Activated CD4-positive, alpha-beta T cell treated with anti-CD3 and anti-CD28 coated beads, Interleukin-2, amount 10 ng/mL, durations not matched to agents 7 days and 5 days (primary cell): Measurements from ENCODE around the gene EREG. TPM values are rescaled to one million over a fixed set of nuclear protein-coding genes. Genes with fewer than 3 reads are reported as not detected.

Source experiments
- CTCF ChIA-PET: fragments of 350-600 bp; sonication (Branson Sonifier 250); formaldehyde crosslinking; loops from one replicate; lab custom pipeline; 2021; ENCODE audit warnings: antibody characterized with exemption; lab: Charles Lee
- POLR2A ChIA-PET: fragments of 350-600 bp; sonication (Branson Sonifier 250); formaldehyde crosslinking; loops from one replicate; lab custom pipeline; 2021; ENCODE audit warnings: antibody characterized with exemption; lab: Charles Lee
- DNase-seq: peaks from one replicate; pipeline ENCODE4 v3.0.0-alpha.2; 2020
- H3K27ac Mint-ChIP-seq: one replicate; pipeline ENCODE4 v1.8.0; 2021; ENCODE audit warnings: mild to moderate bottlenecking, moderate library complexity, mixed read lengths
- H3K27me3 Mint-ChIP-seq: one replicate; pipeline ENCODE4 v1.8.0; 2021; ENCODE audit warnings: mixed read lengths
- H3K36me3 Mint-ChIP-seq: one replicate; pipeline ENCODE4 v1.8.0; 2021; ENCODE audit warnings: low read depth, mixed read lengths
- H3K4me1 Mint-ChIP-seq: one replicate; pipeline ENCODE4 v1.8.0; 2021; ENCODE audit warnings: mixed read lengths
- H3K4me3 Mint-ChIP-seq: one replicate; pipeline ENCODE4 v1.8.0; 2021; ENCODE audit warnings: mild to moderate bottlenecking, moderate library complexity, mixed read lengths
- H3K9me3 Mint-ChIP-seq: one replicate; pipeline ENCODE4 v1.8.0; 2021; ENCODE audit warnings: mixed read lengths
- total RNA-seq, 2 experiments: library from RNA; stranded (reverse); gene quantifications; one replicate each; pipeline ENCODE4 v1.2.3, GENCODE V29; 2021

EREG gene
- total RNA-seq, 2 experiments from 2014 or later = not detected

DNA sequence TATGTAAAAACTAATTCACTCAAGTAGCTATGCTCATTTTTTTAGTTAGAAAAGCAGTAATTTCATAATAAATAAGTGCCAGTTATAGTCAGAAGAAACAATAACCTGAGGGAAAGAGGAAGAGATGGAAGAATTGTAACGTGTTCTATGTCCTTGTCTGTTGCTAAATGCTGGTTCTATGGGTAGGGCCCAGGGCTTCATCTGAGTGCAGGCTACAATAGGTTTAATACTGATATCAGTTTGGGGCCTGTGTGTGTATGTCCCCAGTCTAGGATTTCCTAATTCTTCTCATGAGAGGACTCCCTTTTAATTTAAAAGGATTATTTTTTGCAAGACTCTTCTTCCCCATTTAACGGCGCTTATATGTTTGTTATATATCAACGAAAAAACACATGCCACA is 3.3 kb upstream of the EREG start:
- ChIA-PET POLR2A (interaction anchor here (0.6 kb wide), 1 partner anchor 9 kb away, joined by 3 read pairs; no protein-coding TSS in a partner anchor), CTCF (no interaction called here)
- H3K4me3 Mint-ChIP-seq = no peak overlapping the region
- peaks cover 33% of the 10 kb centered on the region for H3K27me3 Mint-ChIP-seq
- no peaks in the 10 kb centered on the region for H3K36me3 Mint-ChIP-seq
- H3K9me3 Mint-ChIP-seq = no peaks in the 10 kb centered on the region
- DNase-seq = no peak
- H3K4me1 Mint-ChIP-seq = peaks cover 16% of the 10 kb centered on the region
- H3K27ac Mint-ChIP-seq = no peak overlapping the region

GRCh38 chr4:74362347-74362746 is 2.6 kb upstream of the EREG start:
- H3K27ac Mint-ChIP-seq = no peak overlapping the region
- no peaks in the 10 kb centered on the region for H3K36me3 Mint-ChIP-seq
- H3K4me1 Mint-ChIP-seq = peaks cover 16% of the 10 kb centered on the region
- ChIA-PET CTCF (no interaction called here), POLR2A (no interaction called here)
- peaks cover 37% of the 10 kb centered on the region for H3K27me3 Mint-ChIP-seq
- no peaks in the 10 kb centered on the region for H3K9me3 Mint-ChIP-seq
- DNase-seq = no peak
- no peak overlapping the region for H3K4me3 Mint-ChIP-seq

DNA sequence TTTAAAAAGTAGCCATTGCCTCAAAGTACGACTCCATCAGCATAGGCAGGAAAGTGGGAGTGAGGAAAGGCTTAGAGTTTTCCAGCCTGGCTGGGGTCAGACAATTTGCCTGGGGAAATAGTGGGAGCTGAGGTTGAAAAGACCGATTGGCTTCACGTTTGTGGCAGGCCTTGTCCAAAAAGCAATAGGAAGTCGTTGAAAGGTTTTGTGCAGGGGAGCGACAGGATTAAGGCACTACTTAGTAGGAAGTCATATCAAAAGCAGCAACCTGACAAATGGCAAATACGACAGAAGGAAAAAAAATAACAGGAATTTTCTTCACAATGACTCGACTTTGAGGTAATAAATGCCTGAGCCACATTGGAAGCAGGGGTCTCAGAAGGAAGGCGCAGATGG is 691 bp upstream of the EREG start:
- Mint-ChIP-seq H3K36me3 (no peaks in the 10 kb centered on the region), H3K27me3 (peaks cover 35% of the 10 kb centered on the region), H3K27ac (no peak overlapping the region), H3K4me3 (peak overlapping the region; percentile 41), H3K9me3 (no peaks in the 10 kb centered on the region), H3K4me1 (peaks cover 16% of the 10 kb centered on the region)
- ChIA-PET CTCF (no interaction called here), POLR2A (no interaction called here)
- DNase-seq = no peak

DNA sequence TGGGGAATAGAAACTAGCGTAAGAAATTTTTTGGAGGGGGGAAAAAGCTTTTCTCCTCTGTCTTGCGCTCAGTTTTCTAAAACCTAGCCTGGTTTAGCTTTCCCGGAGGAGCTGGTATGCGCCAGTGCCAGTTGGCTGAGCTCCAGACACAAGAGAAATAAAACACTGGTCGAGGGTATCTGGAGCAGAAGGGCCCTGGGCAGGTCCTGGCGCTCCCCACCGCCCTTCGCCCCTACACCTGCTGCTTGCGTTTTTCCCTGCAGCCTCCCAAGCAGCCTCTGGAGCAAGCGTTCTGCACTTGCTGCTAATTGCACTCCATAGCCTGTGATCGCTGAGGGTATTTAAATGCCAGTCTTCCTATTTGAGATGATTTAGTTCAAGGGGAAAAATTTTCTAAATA is 816 bp downstream of the EREG start:
- no peaks in the 10 kb centered on the region for H3K36me3 Mint-ChIP-seq
- H3K9me3 Mint-ChIP-seq = no peaks in the 10 kb centered on the region
- no peak overlapping the region for H3K4me3 Mint-ChIP-seq
- peaks cover 16% of the 10 kb centered on the region for H3K4me1 Mint-ChIP-seq
- no peak for DNase-seq
- H3K27ac Mint-ChIP-seq = no peak overlapping the region
- peaks cover 35% of the 10 kb centered on the region for H3K27me3 Mint-ChIP-seq
- ChIA-PET POLR2A (no interaction called here), CTCF (no interaction called here)

DNA sequence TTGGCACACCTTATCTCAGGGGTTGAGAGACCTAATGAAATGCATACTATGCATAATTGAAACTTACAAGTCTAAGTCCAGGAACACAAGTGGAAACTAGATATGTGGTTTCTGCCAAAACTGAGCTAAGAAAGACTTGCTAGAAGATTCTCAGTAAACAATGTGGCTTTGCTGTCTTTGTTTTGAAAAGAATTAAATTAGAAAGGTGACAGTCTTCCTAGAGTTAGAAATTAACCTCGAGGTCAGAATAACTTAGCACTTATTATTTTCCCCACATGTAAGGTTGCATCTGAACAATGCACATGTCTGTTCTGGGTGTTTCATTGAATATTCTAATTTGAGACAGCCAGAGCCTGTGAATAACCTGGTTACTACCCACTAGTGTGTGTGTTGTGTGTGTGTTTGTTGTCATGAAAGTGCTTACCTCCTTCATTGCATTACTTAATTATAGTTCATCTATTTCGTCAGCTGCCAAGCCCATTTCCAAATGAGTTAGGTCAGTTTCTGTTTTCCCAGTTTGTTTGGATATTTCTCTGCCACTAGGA is 1.5 kb downstream of the EREG start:
- POLR2A ChIA-PET = no interaction called here
- CTCF ChIA-PET = no interaction called here
- H3K36me3 Mint-ChIP-seq = no peaks in the 10 kb centered on the region
- H3K4me3 Mint-ChIP-seq = no peak overlapping the region
- H3K27ac Mint-ChIP-seq = no peak overlapping the region
- no peaks in the 10 kb centered on the region for H3K9me3 Mint-ChIP-seq
- H3K4me1 Mint-ChIP-seq = peaks cover 16% of the 10 kb centered on the region
- DNase-seq = no peak
- H3K27me3 Mint-ChIP-seq = peaks cover 35% of the 10 kb centered on the region

DNA sequence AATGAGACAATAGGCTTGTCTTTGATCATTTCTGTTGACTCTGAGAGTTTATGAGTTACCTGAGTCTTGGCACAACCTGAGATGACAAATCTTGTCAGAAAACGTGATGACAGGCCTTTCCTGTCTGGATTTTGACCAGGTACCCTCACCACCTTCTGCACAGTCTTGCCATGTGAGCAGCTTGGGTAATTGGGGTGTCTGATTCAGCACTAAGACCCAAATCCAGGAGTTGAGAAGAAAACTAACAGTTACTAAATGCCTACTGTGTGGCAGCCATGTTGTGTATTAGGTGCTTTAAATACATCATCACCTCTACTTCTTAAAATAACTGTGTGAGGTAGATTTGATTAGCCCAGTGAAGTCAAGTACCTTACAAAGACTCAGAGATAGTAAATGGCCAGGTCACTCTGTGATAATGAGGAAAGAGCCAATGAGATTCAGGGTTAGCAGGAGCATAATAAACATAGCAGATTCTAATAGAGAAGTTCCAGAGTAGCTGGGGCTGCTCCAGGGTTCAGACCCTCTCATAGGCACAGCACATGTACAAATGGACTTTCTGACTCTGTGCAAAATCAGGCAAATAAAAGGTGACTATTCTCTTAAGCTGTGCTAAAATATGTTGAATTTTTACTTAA is 2.8 kb downstream of the EREG start:
- H3K4me1 Mint-ChIP-seq = peaks cover 16% of the 10 kb centered on the region
- POLR2A ChIA-PET = no interaction called here
- H3K27ac Mint-ChIP-seq = no peak overlapping the region
- no peaks in the 10 kb centered on the region for H3K36me3 Mint-ChIP-seq
- H3K4me3 Mint-ChIP-seq = no peak overlapping the region
- DNase-seq = no peak
- H3K27me3 Mint-ChIP-seq = peaks cover 35% of the 10 kb centered on the region
- H3K9me3 Mint-ChIP-seq = no peaks in the 10 kb centered on the region
- CTCF ChIA-PET = no interaction called here

DNA sequence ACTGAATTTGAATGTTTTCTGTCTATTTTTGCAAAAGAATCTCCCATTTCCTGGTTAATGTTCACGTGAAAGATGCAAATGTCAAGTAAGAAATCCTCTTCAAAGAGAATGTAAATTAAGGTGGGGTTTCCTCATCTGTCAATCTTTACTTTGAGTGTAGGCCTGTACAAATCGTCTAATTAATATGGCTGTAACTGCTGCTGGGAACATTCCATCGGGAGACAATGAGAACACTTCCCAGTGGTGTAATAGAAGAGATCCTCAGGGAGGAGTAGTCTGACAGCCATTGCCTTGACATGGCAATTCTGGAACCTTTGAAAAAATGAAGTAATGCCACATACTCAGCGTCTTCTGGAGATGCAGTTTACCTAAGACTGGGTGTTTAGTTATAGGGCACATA is 3.7 kb downstream of the EREG start:
- ChIA-PET POLR2A (no interaction called here), CTCF (no interaction called here)
- no peak for DNase-seq
- no peak overlapping the region for H3K27ac Mint-ChIP-seq
- peaks cover 16% of the 10 kb centered on the region for H3K4me1 Mint-ChIP-seq
- no peaks in the 10 kb centered on the region for H3K9me3 Mint-ChIP-seq
- peaks cover 30% of the 10 kb centered on the region for H3K27me3 Mint-ChIP-seq
- no peak overlapping the region for H3K4me3 Mint-ChIP-seq
- no peaks in the 10 kb centered on the region for H3K36me3 Mint-ChIP-seq

DNA sequence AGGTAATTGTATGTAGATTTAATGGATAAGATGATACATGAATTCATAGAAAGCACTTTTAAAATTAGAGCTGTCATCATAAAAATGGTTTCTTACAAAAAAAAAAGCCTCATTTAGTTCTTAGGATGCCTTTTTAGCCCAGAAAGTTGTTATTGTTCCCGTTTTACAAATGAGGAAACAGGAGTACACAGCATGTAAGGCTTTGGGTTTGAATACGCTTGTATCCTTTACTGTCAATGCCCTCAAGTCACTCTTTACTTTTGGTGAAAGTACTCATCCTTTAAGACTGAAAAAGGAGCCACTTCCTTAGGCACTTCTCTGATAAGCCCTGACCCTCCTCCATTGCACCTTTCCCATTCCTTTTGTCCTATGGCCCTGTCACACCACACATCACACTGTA is 4.9 kb downstream of the EREG start:
- Mint-ChIP-seq H3K4me3 (no peak overlapping the region), H3K36me3 (no peaks in the 10 kb centered on the region), H3K27ac (no peak overlapping the region), H3K9me3 (no peaks in the 10 kb centered on the region), H3K4me1 (peaks cover 6% of the 10 kb centered on the region), H3K27me3 (peaks cover 19% of the 10 kb centered on the region)
- ChIA-PET POLR2A (no interaction called here), CTCF (no interaction called here)
- no peak for DNase-seq

GRCh38 chr4:74370912-74371311 is 6.0 kb downstream of the EREG start:
- ChIA-PET CTCF (no interaction called here), POLR2A (interaction anchor here (0.7 kb wide), 1 partner anchor 28 kb away, joined by 3 read pairs; no protein-coding TSS in a partner anchor)
- peak; percentile 20 for DNase-seq
- no peaks in the 10 kb centered on the region for H3K36me3 Mint-ChIP-seq
- H3K27me3 Mint-ChIP-seq = peaks cover 13% of the 10 kb centered on the region
- no peaks in the 10 kb centered on the region for H3K9me3 Mint-ChIP-seq
- H3K4me1 Mint-ChIP-seq = no peaks in the 10 kb centered on the region
- no peak overlapping the region for H3K4me3 Mint-ChIP-seq
- H3K27ac Mint-ChIP-seq = no peak overlapping the region

- no peak overlapping the region for H3K4me3 Mint-ChIP-seq
Observed at GRCh38 chr4:74374128-74374527, 9.2 kb downstream of the EREG start.

GRCh38 chr4:74374561-74375327 is 9.8 kb downstream of the EREG start:
- ChIA-PET POLR2A (no interaction called here), CTCF (no interaction called here)
- Mint-ChIP-seq H3K9me3 (no peaks in the 10 kb centered on the region), H3K4me3 (no peak overlapping the region), H3K4me1 (no peaks in the 10 kb centered on the region), H3K27ac (no peak overlapping the region), H3K27me3 (peaks cover 4% of the 10 kb centered on the region), H3K36me3 (no peaks in the 10 kb centered on the region)
- no peak for DNase-seq

More at GRCh38 chr4:74374128-74374527, 9.2 kb downstream of the EREG start:
- Mint-ChIP-seq H3K9me3 (no peaks in the 10 kb centered on the region), H3K4me1 (no peaks in the 10 kb centered on the region), H3K27me3 (peaks cover 4% of the 10 kb centered on the region), H3K27ac (no peak overlapping the region), H3K36me3 (no peaks in the 10 kb centered on the region)
- POLR2A ChIA-PET = no interaction called here
- DNase-seq = no peak
- CTCF ChIA-PET = no interaction called here

- no peak overlapping the region for H3K27ac Mint-ChIP-seq
- POLR2A ChIA-PET = no interaction called here
- no peak overlapping the region for H3K4me3 Mint-ChIP-seq
- H3K27me3 Mint-ChIP-seq = peaks cover 4% of the 10 kb centered on the region
- no peaks in the 10 kb centered on the region for H3K9me3 Mint-ChIP-seq
- CTCF ChIA-PET = no interaction called here
- no peaks in the 10 kb centered on the region for H3K4me1 Mint-ChIP-seq
- DNase-seq = no peak
- no peaks in the 10 kb centered on the region for H3K36me3 Mint-ChIP-seq
Observed at GRCh38 chr4:74375824-74376426, 11.0 kb downstream of the EREG start.

- Mint-ChIP-seq H3K36me3 (no peaks in the 10 kb centered on the region), H3K27ac (no peak overlapping the region), H3K4me1 (no peaks in the 10 kb centered on the region), H3K4me3 (no peak overlapping the region), H3K27me3 (no peaks in the 10 kb centered on the region), H3K9me3 (no peaks in the 10 kb centered on the region)
- DNase-seq = no peak
- CTCF ChIA-PET = interaction anchor here (0.6 to 1.0 kb wide), 6 partner anchors 15 to 713 kb away, joined by 3 to 4 read pairs (median 3); no protein-coding TSS in a partner anchor
- POLR2A ChIA-PET = no interaction called here
Observed at GRCh38 chr4:74376888-74377483, 12.0 kb downstream of the EREG start.
